Measurements from ENCODE around the gene INPPL1.

The INPPL1 gene

GRCh38 chr11:72231396-72232259 lies 7.1 kb downstream of the INPPL1 start:
- DNase-seq (ENCODE audit: low spot score), result no peak

DNA sequence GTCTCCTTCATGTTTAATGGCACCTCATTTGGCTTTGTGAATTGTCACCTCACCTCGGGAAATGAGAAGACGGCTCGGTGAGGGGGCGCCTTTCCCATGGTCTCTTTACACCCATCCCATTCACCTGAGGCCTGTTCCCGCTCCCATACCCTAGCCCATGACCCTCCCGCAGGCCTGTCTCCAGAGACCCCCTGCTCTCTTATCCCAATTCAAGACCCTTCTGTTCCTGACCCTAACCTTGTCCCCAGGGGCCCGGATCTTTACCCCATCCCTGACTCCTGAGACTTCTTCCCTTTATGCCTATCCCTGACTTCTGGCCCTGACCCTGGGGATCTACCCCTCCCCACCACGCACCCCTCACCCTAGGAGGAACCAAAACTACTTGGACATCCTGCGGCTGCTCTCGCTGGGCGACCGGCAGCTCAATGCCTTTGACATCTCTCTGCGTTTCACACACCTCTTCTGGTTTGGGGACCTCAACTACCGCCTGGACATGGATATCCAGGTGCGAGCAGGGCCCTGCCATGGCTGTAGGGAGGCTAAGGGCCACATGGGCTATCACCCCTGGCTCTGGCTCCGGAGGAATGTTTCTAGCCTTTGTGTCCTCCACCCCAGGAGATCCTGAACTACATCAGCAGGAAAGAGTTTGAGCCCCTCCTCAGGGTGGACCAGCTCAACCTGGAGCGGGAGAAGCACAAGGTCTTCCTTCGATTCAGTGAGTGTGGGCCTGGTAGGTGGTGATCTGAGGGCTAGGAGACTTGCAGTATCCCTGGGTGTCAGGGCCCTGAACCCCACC lies 7.9 kb downstream of the INPPL1 start:
- DNase-seq (ENCODE audit: low spot score), result no peak

- DNase-seq (ENCODE audit: low spot score), result no peak
Measured at GRCh38 chr11:72233056-72233772, 8.6 kb downstream of the INPPL1 start.

DNA sequence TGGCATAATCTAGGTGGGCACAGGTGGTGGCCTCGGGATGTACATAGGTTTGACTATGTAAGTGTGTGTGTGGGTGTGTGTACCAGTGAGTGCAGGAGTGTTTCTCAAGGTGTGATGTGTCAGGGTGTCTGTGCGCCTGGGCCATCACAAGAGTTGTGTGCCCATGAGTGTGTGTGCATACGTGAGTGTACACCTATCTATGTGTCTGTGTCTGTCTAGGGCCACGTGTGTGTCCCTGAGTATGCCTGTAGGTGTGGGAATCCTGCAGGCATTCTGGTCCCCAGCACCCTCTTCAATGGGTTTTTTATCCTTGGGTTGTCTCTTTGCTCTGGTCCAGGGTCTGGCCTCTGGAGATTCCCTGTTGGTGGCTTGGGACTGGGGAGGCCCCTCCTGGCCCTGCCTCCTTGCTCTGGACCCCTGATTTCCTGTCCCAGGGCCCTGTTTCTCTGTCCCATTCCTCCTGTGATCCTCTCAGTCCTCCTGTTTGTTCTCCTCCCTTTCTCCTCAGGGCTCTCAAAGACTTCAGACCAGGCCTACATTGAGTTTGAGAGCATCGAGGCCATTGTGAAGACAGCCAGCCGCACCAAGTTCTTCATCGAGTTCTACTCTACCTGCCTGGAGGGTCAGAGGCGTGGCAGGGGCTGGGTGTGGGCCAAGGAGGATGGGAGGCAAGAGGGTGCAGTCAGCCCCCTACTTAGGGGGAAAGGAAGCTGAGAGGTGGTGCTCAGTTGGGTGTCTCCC lies 9.4 kb downstream of the INPPL1 start:
- DNase-seq (ENCODE audit: low spot score), result no peak

DNA sequence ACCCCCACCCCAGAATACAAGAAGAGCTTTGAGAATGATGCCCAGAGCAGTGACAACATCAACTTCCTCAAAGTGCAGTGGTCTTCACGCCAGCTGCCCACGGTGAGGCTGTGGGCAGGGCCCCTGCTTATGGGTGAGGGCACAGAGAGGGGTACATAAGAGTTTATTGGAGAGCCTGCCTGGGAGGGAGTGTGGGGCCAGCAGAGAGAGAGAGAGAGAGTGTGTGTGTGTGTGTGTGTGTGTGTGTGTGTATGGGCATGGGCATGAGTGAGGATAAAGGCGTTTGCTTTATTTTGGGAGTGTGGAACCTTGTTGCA lies 9.9 kb downstream of the INPPL1 start:
- no peak for DNase-seq (ENCODE audit: low spot score)

DNA sequence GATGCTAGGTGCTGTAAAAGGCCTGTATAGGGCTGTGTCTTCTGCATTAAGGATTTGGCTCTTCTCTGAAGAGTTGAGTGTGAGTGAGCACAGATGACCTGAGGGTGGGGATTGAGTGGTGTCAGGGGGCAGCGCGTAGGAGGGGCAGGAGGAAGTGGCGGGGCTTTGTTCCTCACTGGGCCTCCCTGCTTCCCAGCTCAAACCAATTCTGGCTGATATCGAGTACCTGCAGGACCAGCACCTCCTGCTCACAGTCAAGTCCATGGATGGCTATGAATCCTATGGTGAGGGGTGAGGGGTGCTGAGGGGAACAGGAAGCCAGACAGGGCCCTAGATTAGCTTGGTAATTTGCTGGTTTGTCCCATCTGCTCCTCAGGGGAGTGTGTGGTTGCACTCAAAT lies 10.4 kb downstream of the INPPL1 start:
- no peak for DNase-seq (ENCODE audit: low spot score)

- DNase-seq (ENCODE audit: low spot score), result no peak
Measured at GRCh38 chr11:72235351-72236057, 10.9 kb downstream of the INPPL1 start.

DNA sequence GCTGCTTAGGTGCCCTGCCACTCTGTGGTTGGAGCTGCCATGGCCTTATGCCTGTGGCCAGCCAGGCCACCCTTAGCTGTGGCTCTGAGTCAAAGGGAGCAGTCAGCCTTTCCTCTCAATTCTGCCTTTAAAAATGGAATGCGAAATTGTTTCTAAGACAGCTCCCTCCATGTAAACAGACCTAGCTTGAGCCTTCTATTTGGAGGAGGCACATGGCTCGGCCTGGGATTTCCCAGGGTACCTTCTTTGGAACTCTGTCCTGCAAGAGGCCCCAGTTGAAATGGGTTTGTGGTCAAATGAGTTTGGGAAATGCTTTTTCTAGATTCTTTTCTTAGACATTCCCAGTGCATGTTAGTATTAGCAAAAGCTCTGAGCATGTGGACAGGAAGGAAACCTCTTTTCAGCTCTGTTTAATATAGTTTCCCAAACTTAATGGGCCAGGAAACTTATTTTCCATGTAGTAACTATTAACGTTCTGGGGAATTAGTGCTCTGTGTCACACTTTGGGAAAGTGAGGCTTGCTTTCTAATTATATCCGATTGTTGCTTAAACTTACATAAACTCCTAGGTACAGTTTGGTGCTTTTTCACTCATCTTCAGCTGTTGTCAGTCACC lies 11.6 kb downstream of the INPPL1 start:
- no peak for DNase-seq (ENCODE audit: low spot score)

GRCh38 chr11:72236774-72237111 lies 12.2 kb downstream of the INPPL1 start:
- no peak for DNase-seq (ENCODE audit: low spot score)

GRCh38 chr11:72237112-72237931 lies 12.8 kb downstream of the INPPL1 start:
- no peak for DNase-seq (ENCODE audit: low spot score)

- DNase-seq (ENCODE audit: low spot score), result peak; percentile 91
Measured at GRCh38 chr11:72238040-72238450, 13.5 kb downstream of the INPPL1 start.

DNA sequence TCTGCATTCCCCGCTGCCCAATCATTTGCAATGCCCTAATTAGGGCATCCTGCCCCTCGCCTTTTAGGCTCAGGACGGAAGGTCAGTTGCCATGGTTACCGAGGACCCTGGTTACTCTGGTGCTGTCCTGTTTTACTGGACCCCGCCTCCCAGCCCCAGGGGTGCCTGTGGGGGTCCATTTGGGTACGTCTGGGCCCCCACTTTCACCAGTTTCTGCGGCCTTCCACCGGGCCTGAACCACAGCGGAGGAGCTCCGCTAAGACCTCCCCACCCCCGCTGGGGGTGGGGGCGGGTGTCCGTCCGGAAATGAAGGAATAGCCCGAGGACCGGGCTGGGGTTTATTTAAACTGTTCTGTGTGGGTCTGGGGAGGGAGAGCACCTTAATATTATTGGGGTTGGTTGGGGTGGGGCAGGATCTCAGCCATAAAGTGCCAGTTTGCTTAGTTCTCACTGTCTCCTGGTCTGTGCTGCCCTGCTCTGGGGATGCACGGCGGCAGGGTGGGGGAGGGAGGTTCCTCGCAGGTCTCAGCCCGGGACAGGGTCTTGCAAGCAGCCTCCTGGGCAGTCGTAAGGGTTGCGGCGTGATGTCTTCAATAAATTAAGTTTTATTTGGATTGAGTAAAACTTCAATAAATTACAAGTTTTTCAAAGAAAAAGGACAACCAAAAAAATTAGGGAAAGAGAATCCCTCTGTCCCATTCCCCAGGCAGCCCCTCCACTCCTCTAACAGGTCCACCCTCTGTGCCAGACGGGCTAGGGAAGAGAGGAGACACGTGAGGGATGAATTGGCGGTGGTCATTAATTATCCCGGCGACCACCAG lies 14.1 kb downstream of the INPPL1 start:
- DNase-seq (ENCODE audit: low spot score), result no peak

DNA sequence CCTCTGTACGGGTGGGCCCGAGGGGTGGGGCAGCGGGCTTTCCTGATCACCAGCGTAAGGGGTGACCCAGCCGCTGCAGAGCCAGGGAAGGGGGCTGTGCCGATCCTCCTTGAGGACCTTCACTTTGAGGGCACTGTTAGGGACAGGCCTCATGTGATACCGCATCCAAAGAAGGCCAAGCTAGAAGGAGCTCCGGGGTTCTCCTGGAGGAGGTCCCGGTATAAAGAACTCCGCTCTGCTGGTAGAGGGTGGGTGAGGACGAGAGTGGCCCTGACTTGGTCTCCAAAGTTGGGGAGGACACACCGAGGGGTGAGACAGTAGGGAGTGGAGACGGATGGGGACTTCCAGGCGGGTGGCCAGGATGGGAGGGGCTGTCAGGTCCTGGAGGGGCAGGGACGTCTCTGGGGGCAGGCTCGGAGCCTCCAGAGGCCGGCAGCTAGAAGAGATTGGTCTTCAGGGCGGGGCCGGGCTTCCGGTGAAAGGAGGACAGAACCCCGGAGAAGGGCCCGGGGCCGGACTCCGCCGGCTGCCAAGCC lies 14.8 kb downstream of the INPPL1 start:
- DNase-seq (ENCODE audit: low spot score), result peak; percentile 87

- DNase-seq (ENCODE audit: low spot score), result peak; percentile 69
Measured at GRCh38 chr11:72239849-72240460, 15.4 kb downstream of the INPPL1 start.

- no peak for DNase-seq (ENCODE audit: low spot score)
Measured at GRCh38 chr11:72240461-72241290, 16.1 kb downstream of the INPPL1 start.

GRCh38 chr11:72241291-72241781 lies 16.8 kb downstream of the INPPL1 start:
- no peak for DNase-seq (ENCODE audit: low spot score)

GRCh38 chr11:72242141-72242540 lies 17.6 kb downstream of the INPPL1 start:
- DNase-seq (ENCODE audit: low spot score), result no peak

Data from hepatic stellate cell (primary cell).